Liver (tissue), 3 donors: ENCODE measurements around the gene URB1.

Experiments used
- CTCF ChIP-seq: fragments of 150-350 bp; IDR thresholded peaks from 2 replicates; pipeline ENCODE4 v1.5.1; 2017; ENCODE audit warnings: improper control_type of control experiment, low read depth, low read length; ENCODE audit not compliant: missing input control
- REST ChIP-seq: IDR thresholded peaks from 2 replicates; pipeline ENCODE4 v1.6.1; 2016; ENCODE audit warnings: antibody characterized with exemption, mild to moderate bottlenecking
- SP1 ChIP-seq: IDR thresholded peaks from 2 replicates; pipeline ENCODE4 v1.6.1; 2018; ENCODE audit warnings: antibody characterized with exemption, mild to moderate bottlenecking
- TAF1 ChIP-seq: conservative IDR thresholded peaks from 2 replicates; pipeline ENCODE4 v1.6.1; 2016; ENCODE audit warnings: antibody characterized with exemption, mild to moderate bottlenecking
- YY1 ChIP-seq: IDR thresholded peaks from 2 replicates; pipeline ENCODE4 v1.6.1; 2016; ENCODE audit warnings: antibody characterized with exemption, mild to moderate bottlenecking
- TF ChIP-seq, protein P1 (sequence below): IDR thresholded peaks from 2 replicates; pipeline ENCODE4 v1.6.1; 2016; ENCODE audit warnings: antibody characterized with exemption
- donor health status: healthy.
- donor health status: healthy.

- TF ChIP-seq CTCF (no peak), REST (no peak), YY1 (no peak), TAF1 (no peak), SP1 (no peak)
- TF ChIP-seq, protein P1, sequence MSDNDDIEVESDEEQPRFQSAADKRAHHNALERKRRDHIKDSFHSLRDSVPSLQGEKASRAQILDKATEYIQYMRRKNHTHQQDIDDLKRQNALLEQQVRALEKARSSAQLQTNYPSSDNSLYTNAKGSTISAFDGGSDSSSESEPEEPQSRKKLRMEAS: no peak
Measured at GRCh38 chr21:32383812-32384211, 9.0 kb downstream of the URB1 start.
